Spleen (tissue), 7 donors: ENCODE measurements around the gene AMN.

Experiments used
- POLR2A ChIP-seq, 3 donors: fragments of 450-650 bp; IDR thresholded peaks; one replicate each; pipeline ENCODE4 v1.5.1; 2017; ENCODE audit warnings: antibody characterized with exemption in 3 of 3, mild to moderate bottlenecking in 1 of 3
- TF ChIP-seq, protein P1 (sequence below), 11 experiments: fragments of 200-600 bp in 7 of 11; fragments of 450-650 bp in 4 of 11; sonication (generic) in 4 of 11; IDR thresholded peaks in 8 of 11; conservative IDR thresholded peaks in 3 of 11; 1 replicate in 7 of 11; 2 replicates in 4 of 11; pipeline versions ENCODE4 v1.4.0 to v1.8.0; 2016 to 2021; ENCODE audit warnings: antibody characterized with exemption in 11 of 11, inconsistent platforms in 4 of 11, mild to moderate bottlenecking in 1 of 11
- donor health status: DM: no; HTN: no; CAD: no; lungs with moderate emphysema.
- donor health status: DM: no; HTN: no; CAD: no.
- donor health status: DM: no; HTN: no; CAD: no.

- TF ChIP-seq, protein P1, sequence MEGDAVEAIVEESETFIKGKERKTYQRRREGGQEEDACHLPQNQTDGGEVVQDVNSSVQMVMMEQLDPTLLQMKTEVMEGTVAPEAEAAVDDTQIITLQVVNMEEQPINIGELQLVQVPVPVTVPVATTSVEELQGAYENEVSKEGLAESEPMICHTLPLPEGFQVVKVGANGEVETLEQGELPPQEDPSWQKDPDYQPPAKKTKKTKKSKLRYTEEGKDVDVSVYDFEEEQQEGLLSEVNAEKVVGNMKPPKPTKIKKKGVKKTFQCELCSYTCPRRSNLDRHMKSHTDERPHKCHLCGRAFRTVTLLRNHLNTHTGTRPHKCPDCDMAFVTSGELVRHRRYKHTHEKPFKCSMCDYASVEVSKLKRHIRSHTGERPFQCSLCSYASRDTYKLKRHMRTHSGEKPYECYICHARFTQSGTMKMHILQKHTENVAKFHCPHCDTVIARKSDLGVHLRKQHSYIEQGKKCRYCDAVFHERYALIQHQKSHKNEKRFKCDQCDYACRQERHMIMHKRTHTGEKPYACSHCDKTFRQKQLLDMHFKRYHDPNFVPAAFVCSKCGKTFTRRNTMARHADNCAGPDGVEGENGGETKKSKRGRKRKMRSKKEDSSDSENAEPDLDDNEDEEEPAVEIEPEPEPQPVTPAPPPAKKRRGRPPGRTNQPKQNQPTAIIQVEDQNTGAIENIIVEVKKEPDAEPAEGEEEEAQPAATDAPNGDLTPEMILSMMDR (IDR thresholded peaks at IDR 0.05 in 8 of 11, conservative IDR thresholded peaks at IDR 0.05 in 3 of 11), result no peak
- TF ChIP-seq POLR2A (IDR thresholded peaks at IDR 0.05), result no peak
Measured at GRCh38 chr14:102967506-102967795, 45.0 kb downstream of the AMN start.
